Right lobe of liver (tissue), 6 donors: ENCODE results near the gene SLC13A3. TPM values are rescaled to one million over a fixed set of nuclear protein-coding genes. Genes with fewer than 3 reads are reported as not detected.
A peak's percentile ranks its signal among the peaks of the same experiment; 100 is the strongest.

Experiments used
- ATAC-seq, 4 donors: fragments of 200-7000 bp; cut with Tn5 transposase; one replicate each; pipeline ENCODE4 v1.9.1; 2020; ENCODE audit warnings: mild to moderate bottlenecking in 4 of 4, moderate library complexity in 4 of 4
- DNase-seq, 3 donors: peaks; one replicate each; pipeline ENCODE4 v3.0.0-alpha.2; 2020
- H3K27ac ChIP-seq, 3 donors: fragments of 200-600 bp; one replicate each; pipeline ENCODE4 v1.8.0; 2022
- H3K27me3 ChIP-seq, 2 donors: fragments of 200-600 bp; one replicate each; pipeline ENCODE4 v1.8.0; 2022
- H3K36me3 ChIP-seq, 4 donors: fragments of 200-600 bp; sonication (generic) in 1 of 4; one replicate each; pipeline versions ENCODE4 v1.5.1 to v1.8.0; 2017 to 2022; ENCODE audit warnings: control low read depth in 1 of 4
- H3K4me1 ChIP-seq, 4 donors: fragments of 200-600 bp; sonication (generic) in 1 of 4; one replicate each; pipeline versions ENCODE4 v1.5.1 to v1.8.0; 2017 to 2022; ENCODE audit warnings: control low read depth in 1 of 4
- H3K4me3 ChIP-seq, 3 donors: fragments of 200-600 bp; one replicate each; pipeline ENCODE4 v1.8.0; 2022
- H3K9me3 ChIP-seq, 4 donors: fragments of 200-600 bp; sonication (generic) in 1 of 4; one replicate each; pipeline versions ENCODE4 v1.5.1 to v1.8.0; 2017 to 2022; ENCODE audit warnings: control low read depth in 1 of 4
- CTCF ChIP-seq, 4 donors: fragments of 200-600 bp in 3 of 4; fragments of 450-650 bp in 1 of 4; IDR thresholded peaks; one replicate each; pipeline versions ENCODE4 v1.5.1 to v1.8.0; 2016 to 2022; ENCODE audit warnings: antibody characterized with exemption in 4 of 4, mild to moderate bottlenecking in 2 of 4
- POLR2A ChIP-seq: fragments of 450-650 bp; IDR thresholded peaks from one replicate; pipeline ENCODE4 v1.6.1; 2017; ENCODE audit warnings: antibody characterized with exemption, mild to moderate bottlenecking
- WGBS: methylation state at CpG from one replicate; pipeline ENCODE4 v1.1.6; 2018; ENCODE audit warnings: low coverage, low lambda C conversion rate; ENCODE audit not compliant: insufficient coverage; ENCODE audit errors: missing lambda C conversion rate; 5-methylcytosine and 5-hydroxymethylcytosine counted together
- intact Hi-C, 2 donors: fragments of 100-400 bp; cut with DNase I; formaldehyde crosslinking; loops; one replicate each; pipeline versions ENCODE4 v1.11.2 to v1.14.1; 2022
- total RNA-seq, 6 experiments: library from RNA; depleted of rRNA in 2 of 6; stranded (reverse); fragments of >200 nt in 2 of 6; fragmentation: NEBNext Ultra II Directional in 3 of 6; extraction: Animal tissue kit (Norgen Biotek cat#: 25700) in 3 of 6; gene quantifications; one replicate each; pipeline versions ENCODE4 v1.1.0 to v1.2.4, GENCODE V29; 2016 to 2023
- donor health status: DM: no; HTN: yes; CAD: no.
- donor health status: DM: no; HTN: no; CAD: no.
- donor health status: DM: no; HTN: no; CAD: no.
- donor health status: DM: no; HTN: yes; CAD: no.
- donor health status: DM: no; HTN: yes; CAD: no.

SLC13A3 gene
- total RNA-seq, 6 experiments from 2014 or later: 3.7 to 14.6 (median 9.3) TPM

- DNase-seq (no peak), ATAC-seq (no peak)
- no peak for TF ChIP-seq POLR2A
- 55% methylated on average over 10 of the region's 12 CpGs for WGBS
- no peaks in the 10 kb centered on the region for H3K27me3 ChIP-seq
- H3K4me3 ChIP-seq: peak overlapping the region in 1 of 3 donors; percentile 47
- peaks cover 0 to 34% (median 8%) of the 10 kb centered on the region in 4 donors for H3K4me1 ChIP-seq
- H3K9me3 ChIP-seq: no peaks in the 10 kb centered on the region
- intact Hi-C loops: loop anchor here (5.0 to 10.0 kb wide), 2 partner anchors 126 to 128 kb away; partner anchors contain the start of gene OCSTAMP (in 1 of the 2)
- H3K27ac ChIP-seq: no peak overlapping the region
- peaks cover 0 to 18% (median 0%) of the 10 kb centered on the region in 4 donors for H3K36me3 ChIP-seq
Measured at GRCh38 chr20:46683011-46683667, 31.9 kb upstream of the SLC13A3 start.

GRCh38 chr20:46682063-46682821 is 31.0 kb upstream of the SLC13A3 start:
- no peaks in the 10 kb centered on the region for H3K9me3 ChIP-seq
- H3K27me3 ChIP-seq: no peaks in the 10 kb centered on the region
- no peak for ATAC-seq
- intact Hi-C loops: loop anchor here (5.0 to 10.0 kb wide), 2 partner anchors 125 to 127 kb away; partner anchors contain the start of gene OCSTAMP (in 1 of the 2)
- peaks cover 0 to 25% (median 5%) of the 10 kb centered on the region in 4 donors for H3K4me1 ChIP-seq
- DNase-seq: no peak
- WGBS: 78% methylated on average over 7 of the region's 9 CpGs
- no peak overlapping the region for H3K27ac ChIP-seq
- H3K4me3 ChIP-seq: no peak overlapping the region
- no peak for TF ChIP-seq POLR2A
- no peak for TF ChIP-seq CTCF (IDR thresholded peaks at IDR 0.05)
- H3K36me3 ChIP-seq: peaks cover 0 to 18% (median 0%) of the 10 kb centered on the region in 4 donors

- WGBS: 28% methylated on average over 11 of the region's 14 CpGs
- no peak overlapping the region for H3K4me3 ChIP-seq
- intact Hi-C loops: loop anchor here (5.0 to 10.0 kb wide), 2 partner anchors 124 to 126 kb away; partner anchors contain the start of gene OCSTAMP (in 1 of the 2)
Measured at GRCh38 chr20:46681032-46681854, 30.0 kb upstream of the SLC13A3 start.

GRCh38 chr20:46680684-46681031 is 29.4 kb upstream of the SLC13A3 start:
- H3K27ac ChIP-seq: no peak overlapping the region
- peaks cover 0 to 7% (median 0%) of the 10 kb centered on the region in 4 donors for H3K36me3 ChIP-seq
- no peaks in the 10 kb centered on the region for H3K27me3 ChIP-seq
- no peak for ATAC-seq
- H3K4me3 ChIP-seq: no peak overlapping the region
- TF ChIP-seq CTCF (IDR thresholded peaks at IDR 0.05) (no peak), POLR2A (no peak)
- no peak for DNase-seq
- whole genome bisulfite sequencing: no CpG with 5 or more reads among the region's 2 CpGs
- intact Hi-C loops: loop anchor here (5.0 to 10.0 kb wide), 2 partner anchors 123 to 126 kb away; partner anchors contain the start of gene OCSTAMP (in 1 of the 2)
- H3K4me1 ChIP-seq: peaks cover 0 to 25% (median 8%) of the 10 kb centered on the region in 4 donors
- no peaks in the 10 kb centered on the region for H3K9me3 ChIP-seq

More at GRCh38 chr20:46681032-46681854, 30.0 kb upstream of the SLC13A3 start:
- Histone ChIP-seq H3K4me1 (peaks cover 0 to 28% (median 8%) of the 10 kb centered on the region in 4 donors), H3K27ac (no peak overlapping the region), H3K27me3 (no peaks in the 10 kb centered on the region), H3K36me3 (peaks cover 0 to 13% (median 0%) of the 10 kb centered on the region in 4 donors), H3K9me3 (no peaks in the 10 kb centered on the region)
- ATAC-seq (peak; percentile 61 to 76 (median 73)), DNase-seq (peak in 2 of 3 donors; percentile 35 to 67)
- TF ChIP-seq CTCF (IDR thresholded peaks at IDR 0.05) (peak; percentile 78 to 88 (median 84)), POLR2A (no peak)
